Body of pancreas (tissue), 4 donors: ENCODE data around the gene IL3RA.

Experiments
- POLR2A ChIP-seq, 3 donors: fragments of 450-650 bp; IDR thresholded peaks; one replicate each; pipeline ENCODE4 v1.6.1; 2016; ENCODE audit warnings: antibody characterized with exemption in 3 of 3, mild to moderate bottlenecking in 2 of 3
- TF ChIP-seq, protein P1 (sequence below), 7 experiments: fragments of 450-650 bp in 4 of 7; fragments of 200-600 bp in 3 of 7; sonication (generic) in 3 of 7; IDR thresholded peaks; one replicate each; pipeline ENCODE4 v1.5.1; 2016 to 2019; ENCODE audit warnings: antibody characterized with exemption in 7 of 7

DNA sequence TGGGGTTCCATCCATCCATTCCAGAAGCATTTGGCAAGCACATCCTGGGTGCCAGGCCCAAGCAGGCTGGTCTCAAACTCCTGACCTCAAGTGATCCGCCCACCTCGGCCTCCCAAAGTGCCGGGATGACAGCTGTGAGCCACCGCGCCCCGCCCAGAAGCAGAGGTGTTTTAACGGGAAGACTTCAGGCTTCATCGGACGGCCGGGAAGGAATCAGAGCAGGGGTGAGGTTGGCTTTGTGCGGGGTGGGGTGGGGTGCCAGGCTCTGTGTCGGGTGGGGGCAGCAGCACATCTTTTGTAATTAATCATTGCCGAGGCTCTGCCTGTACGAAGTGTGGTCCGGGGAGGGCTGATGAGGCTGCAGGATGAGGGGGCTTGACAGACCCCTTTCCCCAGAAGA is 60.4 kb downstream of the IL3RA start:
- TF ChIP-seq, protein P1, sequence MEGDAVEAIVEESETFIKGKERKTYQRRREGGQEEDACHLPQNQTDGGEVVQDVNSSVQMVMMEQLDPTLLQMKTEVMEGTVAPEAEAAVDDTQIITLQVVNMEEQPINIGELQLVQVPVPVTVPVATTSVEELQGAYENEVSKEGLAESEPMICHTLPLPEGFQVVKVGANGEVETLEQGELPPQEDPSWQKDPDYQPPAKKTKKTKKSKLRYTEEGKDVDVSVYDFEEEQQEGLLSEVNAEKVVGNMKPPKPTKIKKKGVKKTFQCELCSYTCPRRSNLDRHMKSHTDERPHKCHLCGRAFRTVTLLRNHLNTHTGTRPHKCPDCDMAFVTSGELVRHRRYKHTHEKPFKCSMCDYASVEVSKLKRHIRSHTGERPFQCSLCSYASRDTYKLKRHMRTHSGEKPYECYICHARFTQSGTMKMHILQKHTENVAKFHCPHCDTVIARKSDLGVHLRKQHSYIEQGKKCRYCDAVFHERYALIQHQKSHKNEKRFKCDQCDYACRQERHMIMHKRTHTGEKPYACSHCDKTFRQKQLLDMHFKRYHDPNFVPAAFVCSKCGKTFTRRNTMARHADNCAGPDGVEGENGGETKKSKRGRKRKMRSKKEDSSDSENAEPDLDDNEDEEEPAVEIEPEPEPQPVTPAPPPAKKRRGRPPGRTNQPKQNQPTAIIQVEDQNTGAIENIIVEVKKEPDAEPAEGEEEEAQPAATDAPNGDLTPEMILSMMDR (IDR thresholded peaks at IDR 0.05) = no peak
- TF ChIP-seq POLR2A (IDR thresholded peaks at IDR 0.05) = no peak
